GM12872 (cell line): Measurements from ENCODE around the gene TGFBR3.

ENCODE experiments used
- CTCF ChIP-seq: IDR thresholded peaks from 3 replicates; pipeline ENCODE4 v1.5.1; 2011; ENCODE audit warnings: low read depth, mild to moderate bottlenecking, low read length, moderate library complexity; ENCODE audit not compliant: insufficient read depth

TGFBR3 gene

GRCh38 chr1:91885716-91886506, at the start of gene TGFBR3:
Gene TGFBR3 (minus strand): TSS chr1:91886151. CDS start chr1:91861531, 24,620 bp downstream.
- peak; percentile 37; the same call in 1 of the 3 replicates for TF ChIP-seq CTCF

GRCh38 chr1:91929250-91929649, 43.3 kb upstream of the TGFBR3 start:
- no peak for TF ChIP-seq CTCF

GRCh38 chr1:91928026-91928425, 42.1 kb upstream of the TGFBR3 start:
- no peak for TF ChIP-seq CTCF

- no peak for TF ChIP-seq CTCF
Observed at GRCh38 chr1:91925644-91926435, 39.9 kb upstream of the TGFBR3 start.

GRCh38 chr1:91924146-91924545, 38.2 kb upstream of the TGFBR3 start:
- no peak for TF ChIP-seq CTCF

- TF ChIP-seq CTCF, result no peak
Observed at GRCh38 chr1:91919962-91920361, 34.0 kb upstream of the TGFBR3 start.

- TF ChIP-seq CTCF, result no peak
Observed at GRCh38 chr1:91916811-91917460, 31.0 kb upstream of the TGFBR3 start.
